Hepatocyte (in vitro differentiated cells): ENCODE data around the gene CCDC8.

Experiments used
- EZH2 ChIP-seq: fragments of 200-600 bp; sonication (generic); IDR thresholded peaks from 2 replicates; pipeline ENCODE4 v1.6.1; 2016; ENCODE audit warnings: antibody characterized with exemption, mild to moderate bottlenecking, borderline replicate concordance
- TF ChIP-seq, protein P1 (sequence below): fragments of 200-600 bp; sonication (generic); IDR thresholded peaks from 2 replicates; pipeline ENCODE4 v1.5.1; 2016; ENCODE audit warnings: antibody characterized with exemption, mild to moderate bottlenecking; ENCODE audit not compliant: poor library complexity

DNA sequence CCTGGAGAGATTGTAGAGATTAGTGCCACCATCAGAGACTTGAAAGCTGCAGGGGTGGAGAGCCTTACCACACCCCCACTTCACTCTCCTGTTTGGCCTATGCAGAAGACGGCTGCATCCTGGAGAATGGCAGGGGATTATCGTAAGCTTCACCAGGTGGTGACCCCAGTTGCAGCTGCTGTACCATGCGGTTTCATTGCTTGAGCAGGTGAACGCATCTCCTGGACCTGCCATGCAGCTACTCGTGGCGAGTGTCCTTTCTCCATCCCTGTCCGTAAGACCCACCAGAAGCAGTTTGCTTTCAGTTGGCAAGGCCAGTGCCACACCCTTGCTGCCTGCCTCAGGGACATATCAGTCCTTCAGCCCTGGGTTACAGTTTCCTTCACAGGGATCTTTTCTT, 45.2 kb downstream of the CCDC8 start:
- TF ChIP-seq, protein P1, sequence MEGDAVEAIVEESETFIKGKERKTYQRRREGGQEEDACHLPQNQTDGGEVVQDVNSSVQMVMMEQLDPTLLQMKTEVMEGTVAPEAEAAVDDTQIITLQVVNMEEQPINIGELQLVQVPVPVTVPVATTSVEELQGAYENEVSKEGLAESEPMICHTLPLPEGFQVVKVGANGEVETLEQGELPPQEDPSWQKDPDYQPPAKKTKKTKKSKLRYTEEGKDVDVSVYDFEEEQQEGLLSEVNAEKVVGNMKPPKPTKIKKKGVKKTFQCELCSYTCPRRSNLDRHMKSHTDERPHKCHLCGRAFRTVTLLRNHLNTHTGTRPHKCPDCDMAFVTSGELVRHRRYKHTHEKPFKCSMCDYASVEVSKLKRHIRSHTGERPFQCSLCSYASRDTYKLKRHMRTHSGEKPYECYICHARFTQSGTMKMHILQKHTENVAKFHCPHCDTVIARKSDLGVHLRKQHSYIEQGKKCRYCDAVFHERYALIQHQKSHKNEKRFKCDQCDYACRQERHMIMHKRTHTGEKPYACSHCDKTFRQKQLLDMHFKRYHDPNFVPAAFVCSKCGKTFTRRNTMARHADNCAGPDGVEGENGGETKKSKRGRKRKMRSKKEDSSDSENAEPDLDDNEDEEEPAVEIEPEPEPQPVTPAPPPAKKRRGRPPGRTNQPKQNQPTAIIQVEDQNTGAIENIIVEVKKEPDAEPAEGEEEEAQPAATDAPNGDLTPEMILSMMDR = no peak
- TF ChIP-seq EZH2 = no peak
